HepG2 (cell line): ENCODE results near the gene CLIC1. TPM values are rescaled to one million over a fixed set of nuclear protein-coding genes. Genes with fewer than 3 reads are reported as not detected.
A peak's percentile ranks its signal among the peaks of the same experiment; 100 is the strongest.

Experiments
- AGO1 ChIP-seq: fragments of 200-400 bp; formaldehyde crosslinking; IDR thresholded peaks from 2 replicates; pipeline ENCODE4 v1.6.1; 2017; ENCODE audit warnings: mild to moderate bottlenecking, low read depth, low read length, moderate library complexity; ENCODE audit not compliant: poor library complexity, severe bottlenecking
- ARHGAP35 ChIP-seq: sonication (generic); formaldehyde crosslinking; IDR thresholded peaks from 2 replicates; pipeline ENCODE4 v1.9.0; 2022; ENCODE audit warnings: mild to moderate bottlenecking, inconsistent platforms, moderate library complexity, missing genetic modification reagents, borderline replicate concordance
- DDIT3 ChIP-seq: sonication (generic); formaldehyde crosslinking; IDR thresholded peaks from 2 replicates; pipeline ENCODE4 v1.4.0; 2020; ENCODE audit warnings: mild to moderate bottlenecking, missing genetic modification reagents
- FOXK1 ChIP-seq: sonication (generic); formaldehyde crosslinking; IDR thresholded peaks from 2 replicates; pipeline ENCODE4 v1.4.0; 2020; ENCODE audit warnings: low read depth, missing genetic modification reagents, borderline replicate concordance
- KDM3A ChIP-seq: IDR thresholded peaks from 2 replicates; pipeline ENCODE4 v1.6.1; 2018; ENCODE audit warnings: low read depth, missing compliant biosample characterization
- MXI1 ChIP-seq: IDR thresholded peaks from 3 replicates; pipeline ENCODE4 v1.6.1; 2012; ENCODE audit warnings: low read depth, low read length, inconsistent platforms, borderline replicate concordance
- MZF1 ChIP-seq: sonication (generic); formaldehyde crosslinking; IDR thresholded peaks from 2 replicates; pipeline ENCODE4 v1.8.1; 2023; ENCODE audit warnings: mild to moderate bottlenecking, missing genetic modification reagents, borderline replicate concordance
- NR1H2 ChIP-seq: sonication (generic); formaldehyde crosslinking; IDR thresholded peaks from 2 replicates; pipeline ENCODE4 v1.8.1; 2022; ENCODE audit warnings: low read depth, missing genetic modification reagents, borderline replicate concordance
- RCOR2 ChIP-seq: IDR thresholded peaks from 2 replicates; pipeline ENCODE4 v1.6.1; 2016; ENCODE audit warnings: missing biosample characterization, missing genetic modification reagents
- RNF219 ChIP-seq: sonication (generic); formaldehyde crosslinking; IDR thresholded peaks from 2 replicates; pipeline ENCODE4 v1.5.0; 2020; ENCODE audit warnings: mild to moderate bottlenecking, missing genetic modification reagents
- SP1 ChIP-seq, 2 experiments: fragments of 450-650 bp in 1 of 2; sonication (generic) in 1 of 2; formaldehyde crosslinking in 1 of 2; IDR thresholded peaks; 2 replicates each; pipeline versions ENCODE4 v1.4.0 to v1.6.1; 2016 to 2020; ENCODE audit warnings: missing genetic modification reagents in 1 of 2
- SP2 ChIP-seq: sonication (generic); formaldehyde crosslinking; IDR thresholded peaks from 2 replicates; pipeline ENCODE4 v1.5.1; 2020; ENCODE audit warnings: mild to moderate bottlenecking, missing genetic modification reagents
- ZBTB46 ChIP-seq: sonication (generic); formaldehyde crosslinking; IDR thresholded peaks from 2 replicates; pipeline ENCODE4 v1.4.0; 2020; ENCODE audit warnings: mild to moderate bottlenecking, missing genetic modification reagents, borderline replicate concordance
- ZNF510 ChIP-seq: sonication (generic); formaldehyde crosslinking; IDR thresholded peaks from 2 replicates; pipeline ENCODE4 v1.4.0; 2020; ENCODE audit warnings: low read depth, mild to moderate bottlenecking, missing genetic modification reagents
- ZNF512B ChIP-seq: sonication (generic); formaldehyde crosslinking; IDR thresholded peaks from 2 replicates; pipeline ENCODE4 v1.5.1; 2020; ENCODE audit warnings: missing genetic modification reagents, mild to moderate bottlenecking, borderline replicate concordance
- ZNF547 ChIP-seq: sonication (generic); formaldehyde crosslinking; IDR thresholded peaks from 2 replicates; pipeline ENCODE4 v1.5.1; 2020; ENCODE audit warnings: mild to moderate bottlenecking, missing genetic modification reagents
- ZNF672 ChIP-seq: sonication (generic); formaldehyde crosslinking; IDR thresholded peaks from 2 replicates; pipeline ENCODE4 v1.8.1; 2022; ENCODE audit warnings: missing genetic modification reagents
- ZNF747 ChIP-seq: sonication (generic); formaldehyde crosslinking; IDR thresholded peaks from 2 replicates; pipeline ENCODE4 v1.8.1; 2023; ENCODE audit warnings: missing genetic modification reagents, mild to moderate bottlenecking, borderline replicate concordance
- polyA plus RNA-seq, 8 experiments: library from polyadenylated mRNA; depleted of rRNA in 3 of 8; stranded (reverse) in 7 of 8; unstranded in 1 of 8; fragments of >200 nt; fragmentation: Illumina TruSeq in 4 of 8; extraction: Trizol in 4 of 8; gene quantifications; 2 replicates each; pipeline versions ENCODE4 v1.2.1 to v1.2.3, GENCODE V29; 2011 to 2016; ENCODE audit warnings: low read depth in 4 of 8, missing spikeins in 1 of 8, mixed read lengths in 1 of 8; ENCODE audit not compliant: insufficient read depth in 1 of 8
- total RNA-seq, 5 experiments: library from RNA; depleted of rRNA; stranded (reverse); fragments of >200 nt; fragmentation: Illumina TruSeq; extraction: Trizol; gene quantifications; 2 replicates each; pipeline ENCODE4 v1.2.3, GENCODE V29; 2016; ENCODE audit warnings: low read depth in 1 of 5
- TF ChIP-seq, protein P1 (sequence below): sonication (generic); formaldehyde crosslinking; IDR thresholded peaks from 2 replicates; pipeline ENCODE4 v1.4.0; 2020; ENCODE audit warnings: missing genetic modification reagents; ENCODE audit errors: not compliant biosample characterization
- TF ChIP-seq, protein P2 (sequence below): sonication (generic); formaldehyde crosslinking; IDR thresholded peaks from 2 replicates; pipeline ENCODE4 v1.8.1; 2023; ENCODE audit warnings: mild to moderate bottlenecking, moderate library complexity, missing genetic modification reagents

The CLIC1 gene
- total and polyA plus RNA-seq, 2 of the 13 experiments (the other 11 are each of a cell fraction or from before 2014, with no cell fraction given) = 602 to 891 TPM

DNA sequence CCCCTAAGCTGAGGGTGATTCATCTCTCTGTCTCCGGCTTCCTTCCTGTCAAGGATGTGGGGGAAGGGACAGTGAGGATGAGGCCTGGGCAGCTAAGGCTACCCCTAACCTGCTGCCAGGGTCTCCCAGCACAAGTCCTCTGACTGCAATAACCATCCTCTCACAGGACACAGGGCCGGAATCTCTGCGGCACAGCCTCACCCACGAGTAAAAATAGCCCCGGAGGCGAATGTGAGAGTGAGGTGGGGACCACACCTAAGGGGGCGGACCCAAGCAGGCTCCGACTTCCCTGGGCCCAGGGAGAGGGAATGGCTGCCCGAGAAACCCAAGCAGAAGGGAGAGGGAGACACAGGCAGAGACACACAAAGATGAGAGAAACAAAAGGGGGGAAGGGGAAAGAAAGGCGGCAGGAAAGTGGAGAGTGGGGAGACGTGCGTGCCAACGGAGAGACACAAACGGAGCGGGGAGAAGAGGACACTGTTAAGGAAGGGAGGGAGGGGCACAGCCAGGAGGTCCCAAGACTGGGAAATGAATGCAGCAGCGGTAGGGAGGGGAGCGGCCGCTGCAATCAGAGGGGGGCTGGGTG is 1.4 kb downstream of the CLIC1 start (continued):
- TF ChIP-seq RNF219 (CRISPR knock-in tag) = no peak
- TF ChIP-seq, protein P1, sequence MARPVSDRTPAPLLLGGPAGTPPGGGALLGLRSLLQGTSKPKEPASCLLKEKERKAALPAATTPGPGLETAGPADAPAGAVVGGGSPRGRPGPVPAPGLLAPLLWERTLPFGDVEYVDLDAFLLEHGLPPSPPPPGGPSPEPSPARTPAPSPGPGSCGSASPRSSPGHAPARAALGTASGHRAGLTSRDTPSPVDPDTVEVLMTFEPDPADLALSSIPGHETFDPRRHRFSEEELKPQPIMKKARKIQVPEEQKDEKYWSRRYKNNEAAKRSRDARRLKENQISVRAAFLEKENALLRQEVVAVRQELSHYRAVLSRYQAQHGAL (CRISPR knock-in tag) = no peak
- no peak for TF ChIP-seq ZNF672
- no peak for TF ChIP-seq NR1H2
- TF ChIP-seq RCOR2 (CRISPR knock-in tag) = no peak
- no peak for TF ChIP-seq ARHGAP35
- TF ChIP-seq KDM3A (CRISPR knock-in tag) = no peak
- TF ChIP-seq ZNF547 (CRISPR knock-in tag) = no peak
- TF ChIP-seq MZF1 (CRISPR knock-in tag) = no peak
- no peak for TF ChIP-seq MXI1
- TF ChIP-seq AGO1 = no peak
- no peak for TF ChIP-seq SP2 (CRISPR knock-in tag)
- TF ChIP-seq ZNF510 (CRISPR knock-in tag) = no peak
- TF ChIP-seq SP1 (IDR thresholded peaks at IDR 0.05) = no peak
- TF ChIP-seq SP1 (CRISPR knock-in tag; IDR thresholded peaks at IDR 0.05) = no peak
- TF ChIP-seq, protein P2, sequence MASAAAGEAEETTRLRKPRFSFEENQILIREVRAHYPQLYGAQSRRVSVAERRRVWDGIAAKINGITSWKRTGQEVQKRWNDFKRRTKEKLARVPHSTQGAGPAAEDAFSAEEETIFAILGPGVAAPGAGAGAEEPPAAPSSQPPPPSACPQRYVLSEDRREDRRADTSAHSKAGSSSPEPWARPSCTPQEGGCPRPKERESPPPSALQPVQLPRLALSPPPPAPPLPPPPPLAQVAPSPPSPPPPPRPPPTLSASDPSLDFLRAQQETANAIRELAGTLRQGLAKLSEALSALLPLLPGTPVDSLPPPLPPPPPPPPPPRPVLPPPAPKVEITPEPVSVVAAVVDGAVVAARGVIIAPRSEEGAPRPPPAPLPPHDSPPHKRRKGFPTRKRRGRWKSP (CRISPR knock-in tag) = 0 out of 2 replicates have a peak, but pooled peaks have one; percentile 45
- peak; percentile 1; the same call in 1 of the 2 replicates for TF ChIP-seq FOXK1
- TF ChIP-seq ZBTB46 (CRISPR knock-in tag) = no peak
- no peak for TF ChIP-seq DDIT3
- TF ChIP-seq ZNF747 (CRISPR knock-in tag) = no peak
- TF ChIP-seq ZNF512B = no peak
